ENCODE measurements around the gene UROC1.

UROC1 gene

DNA sequence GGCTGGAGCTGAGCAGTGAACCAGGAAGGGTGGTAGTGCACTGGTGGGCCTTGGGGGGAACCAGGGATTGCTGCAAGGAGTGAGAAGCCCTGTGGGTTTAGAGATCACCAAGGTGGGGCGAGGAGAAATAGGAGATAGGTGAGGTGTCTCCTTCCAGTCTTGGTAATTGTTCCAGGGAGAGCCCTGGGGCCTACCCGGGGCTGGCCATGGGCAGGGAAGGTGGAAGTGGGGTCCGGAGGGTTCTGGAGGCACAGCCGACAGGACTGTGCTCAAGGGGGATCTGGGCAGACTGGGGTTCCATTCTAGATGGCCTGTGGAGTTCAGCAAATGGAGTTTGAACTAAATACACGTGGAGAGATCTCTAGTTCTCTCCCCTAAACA, 10.8 kb upstream of the UROC1 start:
- TF ChIP-seq, protein P1, sequence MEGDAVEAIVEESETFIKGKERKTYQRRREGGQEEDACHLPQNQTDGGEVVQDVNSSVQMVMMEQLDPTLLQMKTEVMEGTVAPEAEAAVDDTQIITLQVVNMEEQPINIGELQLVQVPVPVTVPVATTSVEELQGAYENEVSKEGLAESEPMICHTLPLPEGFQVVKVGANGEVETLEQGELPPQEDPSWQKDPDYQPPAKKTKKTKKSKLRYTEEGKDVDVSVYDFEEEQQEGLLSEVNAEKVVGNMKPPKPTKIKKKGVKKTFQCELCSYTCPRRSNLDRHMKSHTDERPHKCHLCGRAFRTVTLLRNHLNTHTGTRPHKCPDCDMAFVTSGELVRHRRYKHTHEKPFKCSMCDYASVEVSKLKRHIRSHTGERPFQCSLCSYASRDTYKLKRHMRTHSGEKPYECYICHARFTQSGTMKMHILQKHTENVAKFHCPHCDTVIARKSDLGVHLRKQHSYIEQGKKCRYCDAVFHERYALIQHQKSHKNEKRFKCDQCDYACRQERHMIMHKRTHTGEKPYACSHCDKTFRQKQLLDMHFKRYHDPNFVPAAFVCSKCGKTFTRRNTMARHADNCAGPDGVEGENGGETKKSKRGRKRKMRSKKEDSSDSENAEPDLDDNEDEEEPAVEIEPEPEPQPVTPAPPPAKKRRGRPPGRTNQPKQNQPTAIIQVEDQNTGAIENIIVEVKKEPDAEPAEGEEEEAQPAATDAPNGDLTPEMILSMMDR (conservative IDR thresholded peaks at IDR 0.05), result no peak
- TF ChIP-seq ZFX (IDR thresholded peaks at IDR 0.05), result no peak
- no peak overlapping the region for H3K27ac ChIP-seq

DNA sequence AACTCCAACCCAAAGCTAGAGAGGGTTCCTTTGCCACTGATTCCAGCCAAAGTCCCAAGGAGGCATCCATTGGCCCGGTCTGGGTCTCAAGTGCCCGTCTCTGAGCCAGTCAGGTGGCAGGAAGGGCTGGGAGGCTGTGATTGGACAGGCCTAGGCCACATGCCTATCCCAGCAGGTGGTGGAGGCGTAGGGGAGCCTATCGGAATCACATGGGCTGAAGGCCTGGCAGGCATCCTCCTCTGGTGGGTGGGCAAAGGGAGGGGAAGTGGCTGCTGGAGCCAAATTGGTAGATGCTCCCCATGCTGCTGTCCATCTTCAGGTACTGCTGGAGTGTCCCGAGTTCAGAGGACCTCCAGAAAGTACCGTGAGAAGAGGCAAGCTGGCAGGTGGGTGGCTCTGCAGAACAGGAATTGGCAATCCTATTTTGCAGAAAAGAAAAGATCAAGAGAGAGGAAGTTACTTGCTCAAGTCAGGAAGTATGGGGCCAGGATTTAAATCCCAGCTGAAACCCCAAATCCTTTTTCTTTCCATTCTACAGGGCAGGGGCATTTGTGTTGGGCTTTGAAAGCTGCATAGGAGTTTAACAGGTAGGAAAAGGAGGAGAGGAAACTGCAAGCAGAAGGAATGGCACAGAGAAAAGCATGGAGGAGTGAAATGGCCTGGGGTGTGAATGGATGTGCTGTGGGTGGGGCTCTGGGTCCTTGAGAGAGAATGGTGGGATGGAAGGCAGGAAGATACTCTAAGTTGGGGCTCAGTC, 10.1 kb upstream of the UROC1 start:
- no peak overlapping the region for H3K27ac ChIP-seq
- TF ChIP-seq, protein P1 (conservative IDR thresholded peaks at IDR 0.05), result no peak
- TF ChIP-seq ZFX (IDR thresholded peaks at IDR 0.05), result no peak

DNA sequence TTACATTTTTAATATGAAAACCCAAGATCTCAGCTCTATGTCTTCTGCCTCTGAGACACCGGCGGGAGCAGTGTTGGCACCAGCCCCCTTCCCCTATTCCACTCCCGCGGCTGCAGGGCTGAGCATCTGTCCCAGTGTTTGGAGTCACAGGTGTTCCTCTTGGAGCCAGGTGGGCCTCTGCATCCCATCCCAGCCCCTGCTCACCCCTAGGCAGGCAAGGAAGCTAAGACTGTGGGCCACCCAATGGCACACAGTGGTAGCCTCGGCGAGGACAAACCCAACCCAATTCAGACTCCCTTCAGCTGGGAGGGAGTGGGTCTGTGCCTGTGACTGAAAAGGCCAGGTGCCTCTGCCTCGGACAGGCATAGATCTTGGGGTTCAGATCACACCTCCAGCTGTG, 9.4 kb upstream of the UROC1 start:
- no peak for TF ChIP-seq ZFX (IDR thresholded peaks at IDR 0.05)
- TF ChIP-seq, protein P1 (conservative IDR thresholded peaks at IDR 0.05), result no peak
- no peak overlapping the region for H3K27ac ChIP-seq

- H3K27ac ChIP-seq, result no peak overlapping the region
- TF ChIP-seq, protein P1 (conservative IDR thresholded peaks at IDR 0.05), result no peak
- no peak for TF ChIP-seq ZFX (IDR thresholded peaks at IDR 0.05)
These were observed 9.1 kb upstream of the UROC1 start for GRCh38 chr3:126526668-126527005.

DNA sequence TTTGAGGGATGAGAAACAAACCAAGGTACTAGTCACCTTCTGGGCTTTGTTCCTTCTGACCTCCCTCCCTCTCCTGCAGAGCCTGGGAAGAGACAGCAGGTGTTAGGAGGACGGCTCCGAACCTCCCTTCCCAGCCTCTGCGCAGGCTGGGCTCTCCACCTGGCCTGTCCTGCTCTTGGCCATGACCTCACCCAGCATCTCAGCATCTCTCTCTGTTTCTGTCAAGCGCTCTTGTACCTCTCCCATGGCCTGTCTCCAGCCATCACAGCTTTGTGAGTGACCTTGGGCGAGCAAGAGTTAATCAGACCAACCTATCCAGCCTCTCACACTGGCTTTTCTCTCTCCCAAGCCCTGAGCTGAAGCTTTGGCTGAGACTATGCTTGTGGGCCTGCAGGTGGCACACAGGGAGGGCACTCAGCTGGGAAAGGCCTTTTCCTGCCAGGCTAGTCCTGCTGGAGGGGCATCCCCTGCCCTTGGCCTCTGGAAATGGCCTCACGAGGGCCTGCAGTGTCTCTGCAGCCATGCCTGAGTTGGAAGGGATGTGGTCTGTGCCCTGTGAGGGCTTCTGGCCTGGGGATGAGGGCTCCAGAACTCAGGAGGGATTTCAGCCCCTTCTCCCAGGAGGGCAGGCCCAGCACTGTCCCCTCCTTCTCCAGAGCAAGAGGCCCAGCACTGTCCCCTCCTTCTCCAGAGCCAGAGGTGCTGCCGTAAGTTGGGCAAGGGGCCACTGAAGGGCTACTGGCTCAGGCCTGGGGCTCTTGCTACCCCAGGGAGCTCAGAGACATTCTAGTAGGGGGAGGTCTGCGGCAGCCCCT, 8.5 kb upstream of the UROC1 start:
- no peak overlapping the region for H3K27ac ChIP-seq
- TF ChIP-seq, protein P1 (conservative IDR thresholded peaks at IDR 0.05), result no peak
- no peak for TF ChIP-seq ZFX (IDR thresholded peaks at IDR 0.05)

DNA sequence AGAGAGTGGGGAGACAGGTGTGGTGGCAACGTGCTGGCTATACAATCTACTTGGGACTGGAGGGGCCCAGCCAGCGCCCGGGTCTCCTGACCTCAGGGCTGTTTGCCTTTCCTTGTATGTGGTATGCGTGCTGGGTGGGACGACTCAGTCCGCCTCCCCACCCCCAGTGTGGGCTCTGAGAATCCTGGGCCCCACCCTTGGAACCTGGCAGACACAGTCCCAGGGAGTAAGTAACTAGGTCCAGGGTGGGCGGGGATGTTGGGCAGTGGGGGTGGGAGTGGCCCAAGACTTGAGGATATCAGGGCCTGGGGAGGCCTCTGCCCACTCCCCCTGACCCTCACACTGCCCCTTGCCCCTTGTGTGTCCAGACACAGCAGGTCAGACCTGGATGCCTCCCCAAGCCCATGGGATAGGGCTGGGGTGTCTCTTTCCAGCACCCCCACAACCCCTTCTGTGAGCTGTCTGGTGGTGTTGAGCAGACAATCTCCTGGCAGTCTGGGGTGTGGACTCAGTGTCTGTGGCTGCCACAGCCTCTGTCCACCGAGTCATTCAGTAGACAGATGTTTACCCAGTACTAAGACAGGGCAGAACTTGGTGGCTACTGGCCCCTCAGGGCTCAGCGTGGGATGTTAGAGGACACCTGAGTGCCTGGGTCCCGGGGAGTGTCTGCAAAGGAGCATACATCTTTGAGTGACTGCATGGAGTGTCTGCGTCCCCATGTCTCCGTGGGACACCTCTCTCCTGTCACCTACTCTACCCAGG, 7.7 kb upstream of the UROC1 start:
- TF ChIP-seq ZFX (IDR thresholded peaks at IDR 0.05), result no peak
- TF ChIP-seq, protein P1 (conservative IDR thresholded peaks at IDR 0.05), result no peak
- no peak overlapping the region for H3K27ac ChIP-seq

Measured in C4-2B (cell line).